A549 (cell line): Measurements from ENCODE around the gene SAMD3. TPM values are rescaled to one million over a fixed set of nuclear protein-coding genes. Genes with fewer than 3 reads are reported as not detected.
"Not testable (repeated sequence)": the region's sequence is repeated elsewhere in the genome, so short reads cannot be mapped to it uniquely, and the experiment has no call there.

ENCODE experiments used
- ATAC-seq, 2 experiments: fragments of 200-7000 bp in 1 of 2; fragments of >200 bp in 1 of 2; cut with Nextera tagmentation in 1 of 2; cut with Tn5 transposase in 1 of 2; 3 replicates each; pipeline versions ENCODE4 v1.8.0 to v1.9.1; 2018 to 2020; ENCODE audit warnings: mild to moderate bottlenecking in 1 of 2, moderate library complexity in 1 of 2
- CTCF ChIA-PET: fragments of 300-600 bp; sonication (Branson Sonifier 250); formaldehyde crosslinking; extraction: SDS; loops from one replicate; lab custom pipeline; 2021; ENCODE audit warnings: antibody characterized with exemption, inconsistent platforms; lab: Yijun Ruan, JAX
- POLR2A ChIA-PET: fragments of 350-600 bp; formaldehyde crosslinking; extraction: SDS; loops from one replicate; lab custom pipeline; 2021; ENCODE audit warnings: antibody characterized with exemption, inconsistent platforms; lab: Yijun Ruan, JAX
- DNase-seq, 2 experiments: peaks; one replicate each; pipeline versions ENCODE4 v3.0.0 to v3.0.0-alpha.2; 2011 to 2016; ENCODE audit warnings: low read depth in 1 of 2, low spot score in 1 of 2
- FAIRE-seq: peaks from 2 replicates; lab custom pipeline; 2011; peaks lifted over from hg19 to GRCh38; lab: Jason Lieb, UNC
- H3K27ac ChIP-seq, 2 experiments: fragments of >200 bp; sonication (Bioruptor Twin); formaldehyde crosslinking; 3 replicates each; pipeline ENCODE4 v1.5.1; 2016 to 2017
- H3K4me1 ChIP-seq: fragments of >200 bp; sonication (Bioruptor Twin); formaldehyde crosslinking; 3 replicates; pipeline ENCODE4 v1.6.1; 2016
- H3K4me2 ChIP-seq: fragments of >200 bp; sonication (Bioruptor Twin); formaldehyde crosslinking; 3 replicates; pipeline ENCODE4 v1.6.1; 2016
- H3K4me3 ChIP-seq: fragments of >200 bp; sonication (Bioruptor Twin); formaldehyde crosslinking; 3 replicates; pipeline ENCODE4 v1.5.1; 2016
- H3K9me3 ChIP-seq: fragments of >200 bp; sonication (Bioruptor Twin); formaldehyde crosslinking; 3 replicates; pipeline ENCODE4 v1.6.1; 2016
- BHLHE40 ChIP-seq: IDR thresholded peaks from 2 replicates; pipeline ENCODE4 v1.6.1; 2012; ENCODE audit warnings: low read depth, low read length, inconsistent platforms
- CHD2 ChIP-seq: fragments of 150-350 bp; IDR thresholded peaks from 2 replicates; pipeline ENCODE4 v1.6.1; 2014; ENCODE audit warnings: low read length; ENCODE audit not compliant: partially characterized antibody
- CHD4 ChIP-seq: fragments of 200-600 bp; sonication (generic); IDR thresholded peaks from 2 replicates; pipeline ENCODE4 v1.6.1; 2016; ENCODE audit warnings: antibody characterized with exemption, mild to moderate bottlenecking, borderline replicate concordance
- EP300 ChIP-seq, 2 experiments: fragments of >200 bp; sonication (Bioruptor Twin); formaldehyde crosslinking; IDR thresholded peaks; 2 replicates in 1 of 2; 3 replicates in 1 of 2; pipeline ENCODE4 v1.6.1; 2016 to 2017
- FOSL2 ChIP-seq, 2 experiments: fragments of 450-650 bp in 1 of 2; fragments of >200 bp in 1 of 2; sonication (Bioruptor Twin) in 1 of 2; formaldehyde crosslinking; IDR thresholded peaks; 2 replicates each; pipeline versions ENCODE4 v1.5.0 to v1.6.1; 2016 to 2020; ENCODE audit warnings: mild to moderate bottlenecking in 1 of 2, moderate library complexity in 1 of 2
- HEYL ChIP-seq: fragments of 250-450 bp; sonication (Bioruptor Pico); IDR thresholded peaks from 2 replicates; pipeline ENCODE4 v1.8.0; 2021; ENCODE audit warnings: mild to moderate bottlenecking, moderate library complexity
- HMGXB4 ChIP-seq: fragments of 250-450 bp; sonication (Bioruptor Pico); IDR thresholded peaks from 2 replicates; pipeline ENCODE4 v1.5.0; 2021; ENCODE audit warnings: mild to moderate bottlenecking, moderate library complexity, borderline replicate concordance
- KDM1A ChIP-seq: fragments of 200-600 bp; sonication (generic); IDR thresholded peaks from 2 replicates; pipeline ENCODE4 v1.6.1; 2016; ENCODE audit warnings: low read depth, mild to moderate bottlenecking
- KDM5A ChIP-seq: fragments of 200-600 bp; sonication (generic); IDR thresholded peaks from 2 replicates; pipeline ENCODE4 v1.6.1; 2016; ENCODE audit warnings: antibody characterized with exemption, mild to moderate bottlenecking
- MAFK ChIP-seq: fragments of 450-650 bp; IDR thresholded peaks from 2 replicates; pipeline ENCODE4 v1.6.1; 2014; ENCODE audit not compliant: partially characterized antibody
- MYC ChIP-seq: IDR thresholded peaks from 2 replicates; pipeline ENCODE4 v1.6.1; 2012; ENCODE audit warnings: mild to moderate bottlenecking, inconsistent platforms, low read length, improper control_type of control experiment, borderline replicate concordance
- PBX3 ChIP-seq: IDR thresholded peaks from 2 replicates; pipeline ENCODE4 v1.6.1; 2012
- POLR2AphosphoS2 ChIP-seq: conservative IDR thresholded peaks from 2 replicates; pipeline ENCODE4 v1.6.1; 2012; ENCODE audit warnings: low read length, improper control_type of control experiment, inconsistent platforms
- RCOR1 ChIP-seq: fragments of 150-350 bp; IDR thresholded peaks from 2 replicates; pipeline ENCODE4 v1.6.1; 2014; ENCODE audit warnings: antibody characterized with exemption, low read length, low read depth
- RNF2 ChIP-seq: fragments of 200-600 bp; sonication (generic); IDR thresholded peaks from 2 replicates; pipeline ENCODE4 v1.6.1; 2016; ENCODE audit warnings: low read depth, mild to moderate bottlenecking, antibody characterized with exemption, moderate library complexity, borderline replicate concordance
- SREBF2 ChIP-seq: fragments of 450-650 bp; IDR thresholded peaks from 2 replicates; pipeline ENCODE4 v1.6.1; 2014; ENCODE audit warnings: mild to moderate bottlenecking, moderate library complexity
- USF2 ChIP-seq: fragments of 450-650 bp; IDR thresholded peaks from 2 replicates; pipeline ENCODE4 v1.6.1; 2014; ENCODE audit warnings: antibody characterized with exemption
- ZNF302 ChIP-seq: fragments of 250-450 bp; sonication (Bioruptor Pico); IDR thresholded peaks from 2 replicates; pipeline ENCODE4 v1.9.0; 2021; ENCODE audit warnings: inconsistent platforms, mild to moderate bottlenecking, moderate library complexity
- WGBS: methylation state at CpG from one replicate; pipeline ENCODE4 v1.1.6; 2017; ENCODE audit errors: missing lambda C conversion rate; 5-methylcytosine and 5-hydroxymethylcytosine counted together
- polyA plus RNA-seq, 4 experiments: library from polyadenylated mRNA; depleted of rRNA in 3 of 4; stranded (reverse); fragments of >200 nt; fragmentation: RNase III in 1 of 4; extraction: RNeasy Plus Mini Kit Qiagen cat#74134 plus additional on column Dnase treatment in 1 of 4; gene quantifications; 2 replicates in 3 of 4; 3 replicates in 1 of 4; pipeline ENCODE4 v1.2.3, GENCODE V29; 2011 to 2017
- TF ChIP-seq, protein P1 (sequence below): fragments of >200 bp; sonication (Bioruptor Twin); formaldehyde crosslinking; IDR thresholded peaks from 3 replicates; pipeline ENCODE4 v1.5.1; 2016
- TF ChIP-seq, protein P2 (sequence below): fragments of 200-600 bp; sonication (generic); IDR thresholded peaks from 2 replicates; pipeline ENCODE4 v1.6.1; 2016; ENCODE audit warnings: antibody characterized with exemption, mild to moderate bottlenecking, moderate library complexity

SAMD3 gene
- polyA plus RNA-seq, 2 of the 4 experiments (the other 2 are of a cell fraction) = not detected

- ATAC-seq (no peak), FAIRE-seq (no peak), DNase-seq (no peak)
- H3K9me3 ChIP-seq = no peaks in the 10 kb centered on the region
- POLR2A ChIA-PET = no interaction called here
- no peak overlapping the region for H3K4me2 ChIP-seq
- H3K27ac ChIP-seq = no peak overlapping the region
- TF ChIP-seq RNF2 (no peak), HMGXB4 (no peak), MYC (no peak), POLR2AphosphoS2 (no peak), KDM5A (no peak), EP300 (IDR thresholded peaks at IDR 0.05) (no peak), CHD2 (no peak), PBX3 (no peak), KDM1A (no peak), SREBF2 (no peak), RCOR1 (no peak), BHLHE40 (no peak), CHD4 (no peak), MAFK (no peak), ZNF302 (CRISPR knock-in tag) (no peak), HEYL (CRISPR knock-in tag) (no peak), FOSL2 (IDR thresholded peaks at IDR 0.05) (no peak), FOSL2 (CRISPR knock-in tag; IDR thresholded peaks at IDR 0.05) (no peak), USF2 (no peak)
- TF ChIP-seq, protein P1, sequence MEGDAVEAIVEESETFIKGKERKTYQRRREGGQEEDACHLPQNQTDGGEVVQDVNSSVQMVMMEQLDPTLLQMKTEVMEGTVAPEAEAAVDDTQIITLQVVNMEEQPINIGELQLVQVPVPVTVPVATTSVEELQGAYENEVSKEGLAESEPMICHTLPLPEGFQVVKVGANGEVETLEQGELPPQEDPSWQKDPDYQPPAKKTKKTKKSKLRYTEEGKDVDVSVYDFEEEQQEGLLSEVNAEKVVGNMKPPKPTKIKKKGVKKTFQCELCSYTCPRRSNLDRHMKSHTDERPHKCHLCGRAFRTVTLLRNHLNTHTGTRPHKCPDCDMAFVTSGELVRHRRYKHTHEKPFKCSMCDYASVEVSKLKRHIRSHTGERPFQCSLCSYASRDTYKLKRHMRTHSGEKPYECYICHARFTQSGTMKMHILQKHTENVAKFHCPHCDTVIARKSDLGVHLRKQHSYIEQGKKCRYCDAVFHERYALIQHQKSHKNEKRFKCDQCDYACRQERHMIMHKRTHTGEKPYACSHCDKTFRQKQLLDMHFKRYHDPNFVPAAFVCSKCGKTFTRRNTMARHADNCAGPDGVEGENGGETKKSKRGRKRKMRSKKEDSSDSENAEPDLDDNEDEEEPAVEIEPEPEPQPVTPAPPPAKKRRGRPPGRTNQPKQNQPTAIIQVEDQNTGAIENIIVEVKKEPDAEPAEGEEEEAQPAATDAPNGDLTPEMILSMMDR = no peak
- TF ChIP-seq, protein P2, sequence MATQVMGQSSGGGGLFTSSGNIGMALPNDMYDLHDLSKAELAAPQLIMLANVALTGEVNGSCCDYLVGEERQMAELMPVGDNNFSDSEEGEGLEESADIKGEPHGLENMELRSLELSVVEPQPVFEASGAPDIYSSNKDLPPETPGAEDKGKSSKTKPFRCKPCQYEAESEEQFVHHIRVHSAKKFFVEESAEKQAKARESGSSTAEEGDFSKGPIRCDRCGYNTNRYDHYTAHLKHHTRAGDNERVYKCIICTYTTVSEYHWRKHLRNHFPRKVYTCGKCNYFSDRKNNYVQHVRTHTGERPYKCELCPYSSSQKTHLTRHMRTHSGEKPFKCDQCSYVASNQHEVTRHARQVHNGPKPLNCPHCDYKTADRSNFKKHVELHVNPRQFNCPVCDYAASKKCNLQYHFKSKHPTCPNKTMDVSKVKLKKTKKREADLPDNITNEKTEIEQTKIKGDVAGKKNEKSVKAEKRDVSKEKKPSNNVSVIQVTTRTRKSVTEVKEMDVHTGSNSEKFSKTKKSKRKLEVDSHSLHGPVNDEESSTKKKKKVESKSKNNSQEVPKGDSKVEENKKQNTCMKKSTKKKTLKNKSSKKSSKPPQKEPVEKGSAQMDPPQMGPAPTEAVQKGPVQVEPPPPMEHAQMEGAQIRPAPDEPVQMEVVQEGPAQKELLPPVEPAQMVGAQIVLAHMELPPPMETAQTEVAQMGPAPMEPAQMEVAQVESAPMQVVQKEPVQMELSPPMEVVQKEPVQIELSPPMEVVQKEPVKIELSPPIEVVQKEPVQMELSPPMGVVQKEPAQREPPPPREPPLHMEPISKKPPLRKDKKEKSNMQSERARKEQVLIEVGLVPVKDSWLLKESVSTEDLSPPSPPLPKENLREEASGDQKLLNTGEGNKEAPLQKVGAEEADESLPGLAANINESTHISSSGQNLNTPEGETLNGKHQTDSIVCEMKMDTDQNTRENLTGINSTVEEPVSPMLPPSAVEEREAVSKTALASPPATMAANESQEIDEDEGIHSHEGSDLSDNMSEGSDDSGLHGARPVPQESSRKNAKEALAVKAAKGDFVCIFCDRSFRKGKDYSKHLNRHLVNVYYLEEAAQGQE = no peak
- H3K4me3 ChIP-seq = no peak overlapping the region
- CTCF ChIA-PET = no interaction called here
- H3K4me1 ChIP-seq = no peaks in the 10 kb centered on the region
- 81% methylated on average over 1 of the region's 1 CpG for WGBS
Observed at GRCh38 chr6:130176378-130176777, 46.4 kb downstream of the SAMD3 start.

GRCh38 chr6:130173377-130174004, 49.3 kb downstream of the SAMD3 start:
- H3K9me3 ChIP-seq, H3K4me1 ChIP-seq, FAIRE-seq, H3K4me2 ChIP-seq, ATAC-seq, CTCF ChIA-PET, DNase-seq, POLR2A ChIA-PET, H3K27ac ChIP-seq, H3K4me3 ChIP-seq: not testable (repeated sequence)
- 8% methylated on average over 2 of the region's 4 CpGs for WGBS

DNA sequence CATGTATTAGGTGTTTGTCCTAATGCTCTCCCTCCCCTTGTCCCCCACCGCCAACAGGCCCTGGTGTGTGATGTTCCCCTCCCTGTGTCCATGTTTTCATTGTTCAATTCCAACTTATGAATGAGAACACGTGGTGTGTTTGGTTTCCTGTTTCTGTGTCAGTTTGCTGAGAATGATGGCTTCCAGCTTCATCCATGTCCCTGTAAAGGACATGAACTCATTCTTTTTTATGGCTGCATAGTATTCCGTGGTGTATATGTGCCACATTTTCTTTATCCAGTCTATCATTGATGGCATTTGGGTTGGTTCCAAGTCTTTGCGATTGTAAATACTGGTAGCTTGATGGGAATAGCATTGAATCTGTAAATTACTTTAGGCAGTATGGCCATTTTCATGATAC, 52.6 kb downstream of the SAMD3 start:
- H3K27ac ChIP-seq, DNase-seq, POLR2A ChIA-PET, FAIRE-seq, H3K4me2 ChIP-seq, H3K4me1 ChIP-seq, CTCF ChIA-PET, ATAC-seq, H3K4me3 ChIP-seq, H3K9me3 ChIP-seq: not testable (repeated sequence)
- 27% methylated on average over 4 of the region's 4 CpGs for WGBS
